KOPT-K1 (cell line): ENCODE results near the gene VEGFD.

Source experiments
- H3K27ac ChIP-seq: fragments of 200-600 bp; sonication (generic); 2 replicates; pipeline ENCODE4 v1.5.1; 2016; ENCODE audit warnings: antibody characterized with exemption, mild to moderate bottlenecking, low read depth, low read length; ENCODE audit not compliant: poor library complexity, severe bottlenecking
- H3K36me3 ChIP-seq: fragments of 200-600 bp; sonication (generic); 2 replicates; pipeline ENCODE4 v1.5.1; 2017; ENCODE audit warnings: antibody characterized with exemption, mild to moderate bottlenecking, low read length, moderate library complexity; ENCODE audit not compliant: insufficient read depth
- H3K9me3 ChIP-seq: fragments of 200-600 bp; sonication (generic); 2 replicates; pipeline ENCODE4 v1.5.1; 2017; ENCODE audit warnings: antibody characterized with exemption, low read length, mild to moderate bottlenecking; ENCODE audit not compliant: insufficient read depth, poor library complexity, severe bottlenecking

The VEGFD gene

GRCh38 chrX:15299941-15300851 is 84.0 kb downstream of the VEGFD start:
- H3K27ac ChIP-seq = no peak overlapping the region
- no peaks in the 10 kb centered on the region for H3K9me3 ChIP-seq

GRCh38 chrX:15298780-15299179 is 85.4 kb downstream of the VEGFD start:
- no peak overlapping the region for H3K27ac ChIP-seq
- no peaks in the 10 kb centered on the region for H3K36me3 ChIP-seq
- H3K9me3 ChIP-seq = no peaks in the 10 kb centered on the region

More at GRCh38 chrX:15299941-15300851, 84.0 kb downstream of the VEGFD start:
- no peaks in the 10 kb centered on the region for H3K36me3 ChIP-seq

- H3K36me3 ChIP-seq = no peaks in the 10 kb centered on the region
- no peaks in the 10 kb centered on the region for H3K9me3 ChIP-seq
- H3K27ac ChIP-seq = no peak overlapping the region
Observed at GRCh38 chrX:15298201-15298600, 86.0 kb downstream of the VEGFD start.
